ENCODE results near the gene HAND2. TPM values are rescaled to one million over a fixed set of nuclear protein-coding genes. Genes with fewer than 3 reads are reported as not detected.

Gene HAND2
- 9.9 and 19.6 TPM in 2 replicates for total RNA-seq

DNA sequence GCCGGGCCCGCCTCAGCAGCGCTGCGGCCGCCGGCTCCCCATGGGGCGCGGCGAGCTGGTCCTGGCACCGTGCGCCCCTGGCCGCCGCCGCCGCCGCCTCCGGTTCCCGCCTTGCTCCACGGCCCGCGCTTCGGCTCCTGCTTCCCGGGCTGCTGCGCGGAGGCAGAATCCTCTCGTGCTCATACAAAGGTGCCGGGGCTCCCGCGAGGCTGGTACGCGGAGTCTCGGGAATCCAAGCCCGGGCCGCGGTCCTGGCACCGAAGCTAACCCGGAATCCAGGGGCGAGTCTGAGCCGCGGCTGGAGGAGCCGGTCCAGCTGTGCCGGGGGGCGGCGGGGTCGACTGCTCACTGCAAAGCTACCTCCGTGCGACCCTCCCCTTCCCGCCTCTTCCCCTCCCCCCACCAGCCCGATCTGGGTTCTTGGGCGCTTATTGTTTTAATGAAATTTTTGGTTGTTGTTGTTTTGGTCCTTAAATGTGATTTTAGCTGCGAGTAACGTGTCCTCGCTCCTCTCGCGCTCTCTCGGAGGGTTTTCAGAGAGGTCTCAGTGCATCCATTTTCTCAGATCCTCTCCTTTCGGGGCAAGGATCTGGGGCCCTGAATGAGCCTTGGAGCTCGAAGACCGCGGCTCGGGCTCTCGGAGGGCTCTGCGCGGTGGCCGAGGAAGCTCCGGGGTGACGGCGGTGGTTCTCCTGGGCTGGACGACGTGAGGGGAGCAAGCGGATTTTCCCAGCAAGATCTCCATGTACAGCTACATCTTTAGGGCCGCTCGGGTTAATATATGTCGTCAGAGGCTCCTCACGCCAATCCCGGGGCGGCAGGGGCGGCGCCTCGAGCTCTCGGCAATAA, at the start of gene HAND2:
Gene HAND2, minus strand, starts transcription at position 753 of the 849 bp plus-strand sequence. CDS start 940 bp downstream, outside the sequence.

Other genes starting within 250 kb of the HAND2 start
- gene HMGB2, start 195.9 kb downstream of the HAND2 start, total RNA-seq, result 8.8 and 23.6 TPM in 2 replicates
- 8.0 and 9.0 TPM in 2 replicates for gene SAP30, start 159.3 kb downstream of the HAND2 start, total RNA-seq
- under 0.01 TPM in 1 of 2 replicates, not detected in the other for gene SCRG1, start 131.1 kb downstream of the HAND2 start, total RNA-seq

Measured in placental epithelial cell (primary cell).